Measurements from ENCODE around the gene DLGAP3. TPM values are rescaled to one million over a fixed set of nuclear protein-coding genes. Genes with fewer than 3 reads are reported as not detected.

DLGAP3 gene
- total and polyA plus RNA-seq, 2 of the 13 experiments (the other 11 are each of a cell fraction or from before 2014, with no cell fraction given), result 0.03 to 0.04 TPM

DNA sequence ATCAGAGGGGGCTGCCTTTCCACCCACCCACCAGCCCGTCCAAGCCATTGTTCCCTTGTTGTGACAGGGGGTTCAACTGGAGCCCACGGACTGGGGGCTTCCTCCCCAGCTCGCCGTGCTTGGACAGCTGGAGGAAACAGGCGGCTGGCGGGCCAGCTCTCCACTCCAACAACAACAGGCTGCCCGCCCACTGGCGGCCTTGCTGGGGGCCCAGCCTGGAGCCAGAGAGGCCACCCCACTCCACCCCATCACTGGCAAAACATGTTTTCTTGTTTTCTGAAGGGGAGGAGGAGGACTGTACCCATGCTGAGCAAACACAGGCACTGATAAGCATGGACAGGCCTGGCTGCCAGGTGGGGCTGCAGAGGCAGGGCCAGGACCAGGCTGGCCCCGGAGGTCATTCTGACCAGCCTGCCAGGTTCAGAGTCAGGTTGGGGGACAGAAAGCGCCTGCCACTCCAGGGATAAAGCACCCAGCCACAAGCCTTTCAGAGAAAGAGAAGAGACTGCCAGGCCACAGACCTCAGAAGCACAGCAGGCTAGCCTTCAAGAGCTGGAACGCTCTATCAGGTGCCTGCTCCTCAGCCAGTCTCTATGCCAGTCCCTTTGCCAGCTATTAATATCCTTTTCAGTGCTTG, 103.9 kb downstream of the DLGAP3 start (continued):
- TF ChIP-seq SNAPC4 (CRISPR knock-in tag; IDR thresholded peaks at IDR 0.05) (no peak), PHF5A (CRISPR knock-in tag; IDR thresholded peaks at IDR 0.05; ENCODE audit: low read depth, unreplicated experiment) (no peak), ZFP36 (IDR thresholded peaks at IDR 0.05; ENCODE audit: borderline replicate concordance, low read depth, low read length, partially characterized antibody) (no peak), GATA4 (IDR thresholded peaks at IDR 0.05; ENCODE audit: borderline replicate concordance, low read depth) (peak; percentile 54; the same call in 1 of the 2 replicates), RAD21 (CRISPR knock-in tag; IDR thresholded peaks at IDR 0.05) (no peak), ZNF441 (CRISPR knock-in tag; IDR thresholded peaks at IDR 0.05; ENCODE audit: borderline replicate concordance) (peak; percentile 76; the same call in 1 of the 2 replicates), CREB1 (IDR thresholded peaks at IDR 0.05) (no peak), CREB1 (CRISPR knock-in tag; IDR thresholded peaks at IDR 0.05) (no peak; the same call in 1 of the 2 replicates), SAFB2 (CRISPR knock-in tag; IDR thresholded peaks at IDR 0.05; ENCODE audit: borderline replicate concordance, low read depth) (no peak), HNRNPH1 (optimal IDR thresholded peaks at IDR 0.05; ENCODE audit: low read depth, low read length) (no peak), KDM6A (CRISPR knock-in tag; IDR thresholded peaks at IDR 0.05; ENCODE audit: low read depth) (peak; percentile 37), HNRNPLL (IDR thresholded peaks at IDR 0.05; ENCODE audit: low read depth, low read length, poor library complexity, severe bottlenecking) (no peak), RNF2 (conservative IDR thresholded peaks at IDR 0.05; ENCODE audit: low read depth) (no peak), SYNCRIP (IDR thresholded peaks at IDR 0.05; ENCODE audit: insufficient read depth, low read depth, low read length) (no peak), POGK (CRISPR knock-in tag; conservative IDR thresholded peaks at IDR 0.05) (0 out of 2 replicates have a peak, but pooled peaks have one; percentile 73), MAFF (IDR thresholded peaks at IDR 0.05; ENCODE audit: low read depth, low read length) (no peak), REPIN1 (CRISPR knock-in tag; IDR thresholded peaks at IDR 0.05; ENCODE audit: borderline replicate concordance, low read depth) (no peak), ZNF414 (CRISPR knock-in tag; IDR thresholded peaks at IDR 0.05) (no peak)
- TF ChIP-seq, protein P1, sequence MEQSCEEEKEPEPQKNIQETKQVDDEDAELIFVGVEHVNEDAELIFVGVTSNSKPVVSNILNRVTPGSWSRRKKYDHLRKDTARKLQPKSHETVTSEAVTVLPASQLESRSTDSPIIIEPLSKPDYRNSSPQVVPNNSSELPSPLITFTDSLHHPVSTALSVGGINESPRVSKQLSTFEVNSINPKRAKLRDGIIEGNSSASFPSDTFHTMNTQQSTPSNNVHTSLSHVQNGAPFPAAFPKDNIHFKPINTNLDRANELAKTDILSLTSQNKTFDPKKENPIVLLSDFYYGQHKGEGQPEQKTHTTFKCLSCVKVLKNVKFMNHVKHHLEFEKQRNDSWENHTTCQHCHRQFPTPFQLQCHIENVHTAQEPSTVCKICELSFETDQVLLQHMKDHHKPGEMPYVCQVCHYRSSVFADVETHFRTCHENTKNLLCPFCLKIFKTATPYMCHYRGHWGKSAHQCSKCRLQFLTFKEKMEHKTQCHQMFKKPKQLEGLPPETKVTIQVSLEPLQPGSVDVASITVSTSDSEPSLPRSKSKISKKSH (CRISPR knock-in tag; IDR thresholded peaks at IDR 0.05; ENCODE audit: borderline replicate concordance), result no peak
- TF ChIP-seq, protein P2, sequence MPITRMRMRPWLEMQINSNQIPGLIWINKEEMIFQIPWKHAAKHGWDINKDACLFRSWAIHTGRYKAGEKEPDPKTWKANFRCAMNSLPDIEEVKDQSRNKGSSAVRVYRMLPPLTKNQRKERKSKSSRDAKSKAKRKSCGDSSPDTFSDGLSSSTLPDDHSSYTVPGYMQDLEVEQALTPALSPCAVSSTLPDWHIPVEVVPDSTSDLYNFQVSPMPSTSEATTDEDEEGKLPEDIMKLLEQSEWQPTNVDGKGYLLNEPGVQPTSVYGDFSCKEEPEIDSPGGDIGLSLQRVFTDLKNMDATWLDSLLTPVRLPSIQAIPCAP (CRISPR knock-in tag; IDR thresholded peaks at IDR 0.05; ENCODE audit: low read depth), result no peak

Data from HepG2 (cell line).